Left lung (tissue), 10 donors: Measurements from ENCODE around the gene SLC9A9. TPM values are rescaled to one million over a fixed set of nuclear protein-coding genes. Genes with fewer than 3 reads are reported as not detected.
"Not testable (repeated sequence)": the region's sequence is repeated elsewhere in the genome, so short reads cannot be mapped to it uniquely, and the experiment has no call there.

Experiments used
- ATAC-seq: fragments of 200-7000 bp; cut with Tn5 transposase; one replicate; pipeline ENCODE4 v1.9.1; 2020; ENCODE audit warnings: moderate library complexity
- DNase-seq, 4 donors: peaks; one replicate each; pipeline ENCODE4 v3.0.0-alpha.2; 2013 to 2020
- H3K27ac ChIP-seq, 2 donors: fragments of 200-600 bp; sonication (generic) in 1 of 2; one replicate each; pipeline versions ENCODE4 v1.5.0 to v1.8.0; 2020 to 2021
- H3K27me3 ChIP-seq, 2 donors: fragments of 200-600 bp; sonication (generic) in 1 of 2; one replicate each; pipeline versions ENCODE4 v1.5.0 to v1.8.0; 2020 to 2021
- H3K36me3 ChIP-seq, 2 donors: fragments of 200-600 bp; sonication (generic) in 1 of 2; one replicate each; pipeline versions ENCODE4 v1.5.0 to v1.8.0; 2020 to 2021
- H3K4me1 ChIP-seq, 2 donors: fragments of 200-600 bp; one replicate each; pipeline ENCODE4 v1.8.0; 2021
- H3K4me3 ChIP-seq, 2 donors: fragments of 200-600 bp; sonication (generic) in 1 of 2; one replicate each; pipeline versions ENCODE4 v1.5.0 to v1.8.0; 2020 to 2021; ENCODE audit warnings: mild to moderate bottlenecking in 1 of 2
- H3K9me3 ChIP-seq, 2 donors: fragments of 200-600 bp; sonication (generic) in 1 of 2; one replicate each; pipeline versions ENCODE4 v1.5.0 to v1.8.0; 2020 to 2021
- intact Hi-C, 2 donors: fragments of 100-400 bp; cut with DNase I; formaldehyde crosslinking; loops; one replicate each; pipeline versions ENCODE4 v1.11.2 to v1.14.2; 2022
- polyA plus RNA-seq, 6 donors: library from polyadenylated mRNA; unstranded; fragments of 120-200 nt; gene quantifications; one replicate each; pipeline ENCODE4 v1.2.1, GENCODE V29; 2013; ENCODE audit not compliant: insufficient read length in 6 of 6
- total RNA-seq, 2 donors: library from RNA; stranded (reverse); fragmentation: NEBNext Ultra II Directional; extraction: Animal tissue kit (Norgen Biotek cat#: 25700); gene quantifications; one replicate each; pipeline ENCODE4 v1.2.1, GENCODE V29; 2021
- TF ChIP-seq, protein P1 (sequence below), 2 donors: fragments of 200-600 bp; sonication (generic) in 1 of 2; IDR thresholded peaks; one replicate each; pipeline versions ENCODE4 v1.5.0 to v1.8.0; 2021; ENCODE audit warnings: antibody characterized with exemption in 2 of 2
- donor health status: DM: no; HTN: yes; CAD: no.
- donor health status: DM: no; HTN: no; CAD: no.

The SLC9A9 gene
- total and polyA plus RNA-seq, 8 donors, result 13.9 to 19.6 (median 16.8) TPM

- TF ChIP-seq, protein P1, sequence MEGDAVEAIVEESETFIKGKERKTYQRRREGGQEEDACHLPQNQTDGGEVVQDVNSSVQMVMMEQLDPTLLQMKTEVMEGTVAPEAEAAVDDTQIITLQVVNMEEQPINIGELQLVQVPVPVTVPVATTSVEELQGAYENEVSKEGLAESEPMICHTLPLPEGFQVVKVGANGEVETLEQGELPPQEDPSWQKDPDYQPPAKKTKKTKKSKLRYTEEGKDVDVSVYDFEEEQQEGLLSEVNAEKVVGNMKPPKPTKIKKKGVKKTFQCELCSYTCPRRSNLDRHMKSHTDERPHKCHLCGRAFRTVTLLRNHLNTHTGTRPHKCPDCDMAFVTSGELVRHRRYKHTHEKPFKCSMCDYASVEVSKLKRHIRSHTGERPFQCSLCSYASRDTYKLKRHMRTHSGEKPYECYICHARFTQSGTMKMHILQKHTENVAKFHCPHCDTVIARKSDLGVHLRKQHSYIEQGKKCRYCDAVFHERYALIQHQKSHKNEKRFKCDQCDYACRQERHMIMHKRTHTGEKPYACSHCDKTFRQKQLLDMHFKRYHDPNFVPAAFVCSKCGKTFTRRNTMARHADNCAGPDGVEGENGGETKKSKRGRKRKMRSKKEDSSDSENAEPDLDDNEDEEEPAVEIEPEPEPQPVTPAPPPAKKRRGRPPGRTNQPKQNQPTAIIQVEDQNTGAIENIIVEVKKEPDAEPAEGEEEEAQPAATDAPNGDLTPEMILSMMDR (IDR thresholded peaks at IDR 0.05), result no peak
- H3K4me3 ChIP-seq, result no peak overlapping the region
- no peak overlapping the region for H3K27ac ChIP-seq
- no peak for ATAC-seq
- intact Hi-C loops, result no loop called here
- H3K9me3 ChIP-seq, result no peaks in the 10 kb centered on the region
- no peaks in the 10 kb centered on the region for H3K36me3 ChIP-seq
- H3K4me1 ChIP-seq, result no peaks in the 10 kb centered on the region
- no peaks in the 10 kb centered on the region for H3K27me3 ChIP-seq
- no peak for DNase-seq
These were observed 326.5 kb downstream of the SLC9A9 start for GRCh38 chr3:143521803-143522202.

DNA sequence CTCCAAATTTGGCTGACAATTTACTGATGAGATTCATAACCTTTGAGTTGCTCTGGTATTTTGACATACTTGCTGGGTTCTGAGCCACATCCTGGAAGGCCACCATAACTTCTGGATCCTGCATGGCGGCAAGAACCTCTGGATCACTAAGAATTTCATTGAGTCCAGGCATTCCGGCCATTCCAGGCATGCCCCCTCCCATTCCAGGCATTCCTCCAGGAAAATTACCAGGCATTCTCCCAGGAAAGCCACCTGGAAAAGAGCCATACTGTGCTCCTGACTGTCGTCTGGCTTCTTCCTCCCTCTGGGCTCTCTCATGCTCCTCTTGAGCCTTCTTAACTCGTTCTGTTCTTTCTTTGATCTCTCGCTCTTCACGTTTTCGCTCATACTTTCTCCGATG is 331.1 kb downstream of the SLC9A9 start:
- H3K36me3 ChIP-seq, ATAC-seq, H3K9me3 ChIP-seq, intact Hi-C loops, H3K4me1 ChIP-seq, H3K4me3 ChIP-seq, H3K27ac ChIP-seq, DNase-seq, H3K27me3 ChIP-seq: not testable (repeated sequence)

- ATAC-seq, result no peak
These were observed 333.4 kb downstream of the SLC9A9 start for GRCh38 chr3:143514874-143515273.

GRCh38 chr3:143514109-143514508 is 334.2 kb downstream of the SLC9A9 start:
- intact Hi-C loops, result no loop called here
- TF ChIP-seq, protein P1 (IDR thresholded peaks at IDR 0.05), result no peak
- H3K4me3 ChIP-seq, result no peak overlapping the region
- no peak overlapping the region for H3K27ac ChIP-seq
- ATAC-seq (no peak), DNase-seq (no peak)
- no peaks in the 10 kb centered on the region for H3K27me3 ChIP-seq
- H3K9me3 ChIP-seq, result no peaks in the 10 kb centered on the region
- H3K4me1 ChIP-seq, result no peaks in the 10 kb centered on the region
- H3K36me3 ChIP-seq, result no peaks in the 10 kb centered on the region

More at GRCh38 chr3:143514874-143515273, 333.4 kb downstream of the SLC9A9 start:
- no peak overlapping the region for H3K27ac ChIP-seq
- H3K4me3 ChIP-seq, result no peak overlapping the region
- TF ChIP-seq, protein P1 (IDR thresholded peaks at IDR 0.05), result no peak
- no peak for DNase-seq
- H3K4me1 ChIP-seq, result no peaks in the 10 kb centered on the region
- no peaks in the 10 kb centered on the region for H3K36me3 ChIP-seq
- no peaks in the 10 kb centered on the region for H3K27me3 ChIP-seq
- no peaks in the 10 kb centered on the region for H3K9me3 ChIP-seq
- intact Hi-C loops, result no loop called here

- ATAC-seq, result no peak
- no peaks in the 10 kb centered on the region for H3K4me1 ChIP-seq
- H3K27ac ChIP-seq, result no peak overlapping the region
- H3K36me3 ChIP-seq, result no peaks in the 10 kb centered on the region
- H3K27me3 ChIP-seq, result no peaks in the 10 kb centered on the region
- DNase-seq, result no peak
- H3K9me3 ChIP-seq, result no peaks in the 10 kb centered on the region
- H3K4me3 ChIP-seq, result no peak overlapping the region
- intact Hi-C loops, result no loop called here
- TF ChIP-seq, protein P1 (IDR thresholded peaks at IDR 0.05), result no peak
These were observed 336.9 kb downstream of the SLC9A9 start for GRCh38 chr3:143511174-143511879.

DNA sequence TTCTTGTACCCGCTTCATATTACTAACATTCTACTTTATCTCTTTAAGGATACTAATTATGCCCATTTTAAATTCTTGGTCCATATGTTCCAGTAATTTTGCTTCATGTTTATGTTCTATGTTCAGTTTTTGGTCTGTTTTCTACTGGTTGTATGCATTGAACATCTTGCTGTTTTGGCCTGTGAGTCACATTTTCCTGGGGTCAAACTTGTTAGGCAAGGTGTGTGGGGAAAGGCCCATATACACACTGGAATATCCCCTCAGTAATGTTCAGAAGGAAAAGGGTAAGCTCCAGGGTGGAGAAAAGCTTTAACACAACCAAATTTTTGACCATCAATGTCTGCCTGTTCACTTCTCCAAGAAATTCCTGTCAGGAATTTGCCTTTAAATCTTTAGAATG is 337.7 kb downstream of the SLC9A9 start:
- Histone ChIP-seq H3K4me1 (no peaks in the 10 kb centered on the region), H3K27ac (no peak overlapping the region), H3K4me3 (no peak overlapping the region), H3K27me3 (no peaks in the 10 kb centered on the region), H3K9me3 (no peaks in the 10 kb centered on the region), H3K36me3 (no peaks in the 10 kb centered on the region)
- ATAC-seq (no peak), DNase-seq (no peak)
- TF ChIP-seq, protein P1 (IDR thresholded peaks at IDR 0.05), result no peak
- intact Hi-C loops, result no loop called here
